Ramos (cell line): Measurements from ENCODE around the gene CTBP2.
"Not testable (repeated sequence)": the region's sequence is repeated elsewhere in the genome, so short reads cannot be mapped to it uniquely, and the experiment has no call there.

Experiments
- in situ Hi-C: fragments of 300-500 bp; cut with MboI; formaldehyde crosslinking; loops from one replicate; pipeline ENCODE4 v1.14.3; 2022; ENCODE audit warnings: low sequenced_read_pairs; ENCODE audit not compliant: unreplicated experiment

Gene CTBP2

GRCh38 chr10:125187238-125188194, 27.2 kb upstream of the CTBP2 start:
- in situ Hi-C loops: no loop called here

- in situ Hi-C loops: no loop called here
These were observed 26.2 kb upstream of the CTBP2 start for GRCh38 chr10:125186431-125187170.

- in situ Hi-C loops: not testable (repeated sequence)
These were observed 18.7 kb upstream of the CTBP2 start for GRCh38 chr10:125179107-125179506.

GRCh38 chr10:125177641-125178640, 17.6 kb upstream of the CTBP2 start:
- in situ Hi-C loops: no loop called here

- in situ Hi-C loops: no loop called here
These were observed 15.4 kb upstream of the CTBP2 start for GRCh38 chr10:125175807-125176206.

- in situ Hi-C loops: no loop called here
These were observed 14.0 kb upstream of the CTBP2 start for GRCh38 chr10:125174360-125174759.

GRCh38 chr10:125172694-125173093, 12.3 kb upstream of the CTBP2 start:
- in situ Hi-C loops: no loop called here

- in situ Hi-C loops: no loop called here
These were observed 11.3 kb upstream of the CTBP2 start for GRCh38 chr10:125171402-125172306.

- in situ Hi-C loops: no loop called here
These were observed 9.6 kb upstream of the CTBP2 start for GRCh38 chr10:125169915-125170314.

- in situ Hi-C loops: no loop called here
These were observed 8.9 kb upstream of the CTBP2 start for GRCh38 chr10:125169279-125169678.

GRCh38 chr10:125166658-125167057, 6.3 kb upstream of the CTBP2 start:
- in situ Hi-C loops: no loop called here

GRCh38 chr10:125165584-125166573, 5.5 kb upstream of the CTBP2 start:
- in situ Hi-C loops: no loop called here

GRCh38 chr10:125164421-125164820, 4.1 kb upstream of the CTBP2 start:
- in situ Hi-C loops: no loop called here

GRCh38 chr10:125163803-125164202, 3.4 kb upstream of the CTBP2 start:
- in situ Hi-C loops: no loop called here

- in situ Hi-C loops: not testable (repeated sequence)
These were observed 2.9 kb upstream of the CTBP2 start for GRCh38 chr10:125163312-125163711.

- in situ Hi-C loops: no loop called here
These were observed 2.0 kb upstream of the CTBP2 start for GRCh38 chr10:125162120-125162931.

GRCh38 chr10:125161707-125162119, 1.4 kb upstream of the CTBP2 start:
- in situ Hi-C loops: no loop called here
